Astrocyte (in vitro differentiated cells and primary cell): ENCODE data around the gene CNTN6. TPM values are rescaled to one million over a fixed set of nuclear protein-coding genes. Genes with fewer than 3 reads are reported as not detected.

ENCODE experiments used
- DNase-seq: peaks from one replicate; pipeline ENCODE4 v3.0.0-alpha.2; 2010; ENCODE audit warnings: low read depth
- FAIRE-seq: peaks from 2 replicates; lab custom pipeline; 2011; peaks lifted over from hg19 to GRCh38; lab: Jason Lieb, UNC
- H2AFZ ChIP-seq: 2 replicates; pipeline ENCODE4 v1.6.0; 2012; ENCODE audit warnings: low read depth, low read length, inconsistent platforms
- H3K27ac ChIP-seq: 2 replicates; pipeline ENCODE4 v1.5.1; 2011; ENCODE audit warnings: low read depth, low read length, inconsistent platforms
- H3K27me3 ChIP-seq: 2 replicates; pipeline ENCODE4 v1.6.0; 2011; ENCODE audit warnings: low read length, inconsistent platforms; ENCODE audit not compliant: insufficient read depth
- H3K36me3 ChIP-seq: 2 replicates; pipeline ENCODE4 v1.5.1; 2011; ENCODE audit warnings: low read length, inconsistent platforms; ENCODE audit not compliant: insufficient read depth
- H3K4me1 ChIP-seq: 2 replicates; pipeline ENCODE4 v1.5.1; 2011; ENCODE audit warnings: low read length, inconsistent platforms; ENCODE audit not compliant: insufficient read depth
- H3K4me2 ChIP-seq: 2 replicates; pipeline ENCODE4 v1.6.0; 2012; ENCODE audit warnings: low read length, inconsistent platforms
- H3K4me3 ChIP-seq: 2 replicates; pipeline ENCODE4 v1.5.1; 2011; ENCODE audit warnings: low read depth, mild to moderate bottlenecking, low read length, inconsistent platforms; ENCODE audit not compliant: insufficient read depth
- H3K79me2 ChIP-seq: 2 replicates; pipeline ENCODE4 v1.6.0; 2012; ENCODE audit warnings: mild to moderate bottlenecking, low read length, inconsistent platforms; ENCODE audit not compliant: insufficient read depth
- H3K9ac ChIP-seq: 2 replicates; pipeline ENCODE4 v1.6.0; 2012; ENCODE audit warnings: mild to moderate bottlenecking, low read length, inconsistent platforms
- H3K9me3 ChIP-seq: 2 replicates; pipeline ENCODE4 v1.5.1; 2012; ENCODE audit warnings: low read depth, mild to moderate bottlenecking, low read length, inconsistent platforms; ENCODE audit not compliant: insufficient read depth
- H4K20me1 ChIP-seq: 2 replicates; pipeline ENCODE4 v1.6.0; 2012; ENCODE audit warnings: low read length, inconsistent platforms; ENCODE audit not compliant: insufficient read depth
- H3K27ac Mint-ChIP-seq: one replicate; pipeline ENCODE4 v1.8.0; 2021; ENCODE audit warnings: mild to moderate bottlenecking, mixed read lengths; ENCODE audit not compliant: unreplicated experiment
- H3K27me3 Mint-ChIP-seq: one replicate; pipeline ENCODE4 v1.8.0; 2021; ENCODE audit warnings: low read depth, mixed read lengths; ENCODE audit not compliant: unreplicated experiment
- H3K36me3 Mint-ChIP-seq: one replicate; pipeline ENCODE4 v1.8.0; 2021; ENCODE audit warnings: low read depth, mixed read lengths; ENCODE audit not compliant: unreplicated experiment
- H3K4me1 Mint-ChIP-seq: one replicate; pipeline ENCODE4 v1.8.0; 2021; ENCODE audit warnings: low read depth, mixed read lengths; ENCODE audit not compliant: unreplicated experiment
- H3K4me3 Mint-ChIP-seq: one replicate; pipeline ENCODE4 v1.8.0; 2021; ENCODE audit warnings: mild to moderate bottlenecking, moderate library complexity, mixed read lengths; ENCODE audit not compliant: unreplicated experiment
- H3K9me3 Mint-ChIP-seq: one replicate; pipeline ENCODE4 v1.8.0; 2021; ENCODE audit warnings: mild to moderate bottlenecking, mixed read lengths; ENCODE audit not compliant: unreplicated experiment
- EZH2 ChIP-seq: IDR thresholded peaks from 2 replicates; pipeline ENCODE4 v1.6.1; 2012; ENCODE audit warnings: mild to moderate bottlenecking, low read length, inconsistent platforms; ENCODE audit not compliant: insufficient read depth
- total RNA-seq: library from RNA; stranded (reverse); gene quantifications from 2 replicates; pipeline ENCODE4 v1.2.1, GENCODE V29; 2021
- TF ChIP-seq, protein P1 (sequence below): IDR thresholded peaks from 2 replicates; pipeline ENCODE4 v1.5.1; 2011; ENCODE audit warnings: low read depth, mild to moderate bottlenecking, inconsistent platforms, low read length, moderate library complexity; ENCODE audit not compliant: insufficient read depth

CNTN6 gene
- total RNA-seq, 1 donor from 2014 or later: not detected

DNA sequence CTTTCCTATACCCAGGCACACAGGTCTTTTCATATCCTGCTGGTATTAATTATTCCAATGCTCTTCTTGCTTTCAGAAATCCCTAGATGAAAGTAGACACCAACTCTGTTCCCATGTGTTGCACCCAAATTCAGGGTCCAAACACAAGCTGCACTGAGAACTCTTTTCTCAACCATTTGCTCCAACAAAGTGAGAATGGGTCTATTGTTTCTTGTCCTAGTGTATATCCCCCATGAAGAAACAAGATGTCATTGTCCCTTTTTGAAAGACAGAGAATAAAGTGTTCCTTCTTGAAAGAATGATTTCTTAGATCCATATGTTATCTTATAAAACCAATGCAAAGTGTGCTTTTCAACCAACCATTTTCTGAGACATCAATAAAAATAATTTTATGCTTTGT lies 353.7 kb downstream of the CNTN6 start:
- DNase-seq: no peak
- H3K4me1 ChIP-seq: no peaks in the 10 kb centered on the region
- no peak overlapping the region for H2AFZ ChIP-seq
- no peak overlapping the region for H3K27ac ChIP-seq
- Mint-ChIP-seq H3K36me3 (no peaks in the 10 kb centered on the region), H3K4me1 (no peaks in the 10 kb centered on the region), H3K4me3 (no peak overlapping the region), H3K9me3 (peaks cover 4% of the 10 kb centered on the region), H3K27ac (no peak overlapping the region), H3K27me3 (no peaks in the 10 kb centered on the region)
- no peak for FAIRE-seq
- no peaks in the 10 kb centered on the region for H3K27me3 ChIP-seq
- H3K4me3 ChIP-seq: no peak overlapping the region
- no peak overlapping the region for H3K4me2 ChIP-seq
- H4K20me1 ChIP-seq: no peaks in the 10 kb centered on the region
- H3K36me3 ChIP-seq: no peaks in the 10 kb centered on the region
- no peaks in the 10 kb centered on the region for H3K9me3 ChIP-seq
- H3K79me2 ChIP-seq: no peaks in the 10 kb centered on the region
- no peak overlapping the region for H3K9ac ChIP-seq
- TF ChIP-seq EZH2: no peak
- TF ChIP-seq, protein P1, sequence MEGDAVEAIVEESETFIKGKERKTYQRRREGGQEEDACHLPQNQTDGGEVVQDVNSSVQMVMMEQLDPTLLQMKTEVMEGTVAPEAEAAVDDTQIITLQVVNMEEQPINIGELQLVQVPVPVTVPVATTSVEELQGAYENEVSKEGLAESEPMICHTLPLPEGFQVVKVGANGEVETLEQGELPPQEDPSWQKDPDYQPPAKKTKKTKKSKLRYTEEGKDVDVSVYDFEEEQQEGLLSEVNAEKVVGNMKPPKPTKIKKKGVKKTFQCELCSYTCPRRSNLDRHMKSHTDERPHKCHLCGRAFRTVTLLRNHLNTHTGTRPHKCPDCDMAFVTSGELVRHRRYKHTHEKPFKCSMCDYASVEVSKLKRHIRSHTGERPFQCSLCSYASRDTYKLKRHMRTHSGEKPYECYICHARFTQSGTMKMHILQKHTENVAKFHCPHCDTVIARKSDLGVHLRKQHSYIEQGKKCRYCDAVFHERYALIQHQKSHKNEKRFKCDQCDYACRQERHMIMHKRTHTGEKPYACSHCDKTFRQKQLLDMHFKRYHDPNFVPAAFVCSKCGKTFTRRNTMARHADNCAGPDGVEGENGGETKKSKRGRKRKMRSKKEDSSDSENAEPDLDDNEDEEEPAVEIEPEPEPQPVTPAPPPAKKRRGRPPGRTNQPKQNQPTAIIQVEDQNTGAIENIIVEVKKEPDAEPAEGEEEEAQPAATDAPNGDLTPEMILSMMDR: no peak

DNA sequence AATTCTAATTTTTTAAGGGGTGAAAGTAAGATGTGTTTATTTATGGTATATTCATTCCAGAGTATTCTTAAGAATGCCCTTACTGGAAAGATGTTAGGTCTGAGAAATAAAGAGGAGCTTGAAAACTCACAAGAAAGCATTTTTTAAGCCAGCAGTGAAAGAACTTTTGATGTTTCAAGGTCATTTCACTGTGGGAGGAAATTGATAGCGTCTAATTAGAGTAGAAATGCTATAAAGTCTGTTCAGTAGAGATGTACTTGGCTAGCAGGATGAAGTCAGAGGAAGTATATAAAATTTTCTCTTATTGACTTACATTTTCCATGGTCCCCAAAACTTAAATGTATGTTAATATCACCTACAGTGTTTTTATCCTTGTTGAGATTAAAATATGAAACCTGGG lies 354.6 kb downstream of the CNTN6 start:
- H3K9me3 ChIP-seq: no peaks in the 10 kb centered on the region
- no peak for DNase-seq
- H4K20me1 ChIP-seq: no peaks in the 10 kb centered on the region
- H3K9ac ChIP-seq: no peak overlapping the region
- H3K4me3 ChIP-seq: no peak overlapping the region
- TF ChIP-seq, protein P1: no peak
- no peak for TF ChIP-seq EZH2
- no peak overlapping the region for H3K4me3 Mint-ChIP-seq
- no peaks in the 10 kb centered on the region for H3K27me3 ChIP-seq
- H3K79me2 ChIP-seq: no peaks in the 10 kb centered on the region
- H3K4me2 ChIP-seq: no peak overlapping the region
- H3K36me3 ChIP-seq: no peaks in the 10 kb centered on the region
- H3K4me1 ChIP-seq: no peaks in the 10 kb centered on the region
- no peak for FAIRE-seq
- no peaks in the 10 kb centered on the region for H3K4me1 Mint-ChIP-seq
- H3K9me3 Mint-ChIP-seq: peaks cover 4% of the 10 kb centered on the region
- H2AFZ ChIP-seq: no peak overlapping the region
- no peaks in the 10 kb centered on the region for H3K27me3 Mint-ChIP-seq
- no peak overlapping the region for H3K27ac ChIP-seq
- H3K36me3 Mint-ChIP-seq: no peaks in the 10 kb centered on the region
- H3K27ac Mint-ChIP-seq: no peak overlapping the region

DNA sequence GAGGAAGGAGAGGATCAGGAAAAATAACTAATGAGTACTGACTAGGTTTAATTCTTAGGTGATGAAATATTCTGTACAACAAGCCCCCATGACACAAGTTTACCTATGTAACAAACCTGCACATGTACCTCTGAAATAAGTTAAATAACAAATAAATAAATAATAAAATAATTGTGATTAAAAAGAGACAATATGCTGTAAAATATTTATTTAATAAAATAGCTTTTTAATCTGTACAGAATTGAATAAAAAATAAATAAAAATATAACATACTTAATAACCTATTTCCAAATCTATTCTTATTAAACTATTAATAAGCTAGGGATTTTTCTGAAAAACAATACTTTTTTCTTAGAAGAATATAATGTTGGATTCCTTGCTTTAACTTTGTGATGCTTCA lies 355.6 kb downstream of the CNTN6 start:
- Histone ChIP-seq H3K4me1 (no peaks in the 10 kb centered on the region), H3K27ac (no peak overlapping the region), H3K9me3 (no peaks in the 10 kb centered on the region), H2AFZ (no peak overlapping the region), H3K4me2 (no peak overlapping the region), H3K79me2 (no peaks in the 10 kb centered on the region), H3K36me3 (no peaks in the 10 kb centered on the region), H3K9ac (no peak overlapping the region), H4K20me1 (no peaks in the 10 kb centered on the region), H3K27me3 (no peaks in the 10 kb centered on the region), H3K4me3 (no peak overlapping the region)
- Mint-ChIP-seq H3K27ac (no peak overlapping the region), H3K36me3 (no peaks in the 10 kb centered on the region), H3K9me3 (peaks cover 4% of the 10 kb centered on the region), H3K4me3 (no peak overlapping the region), H3K4me1 (no peaks in the 10 kb centered on the region), H3K27me3 (no peaks in the 10 kb centered on the region)
- DNase-seq (no peak), FAIRE-seq (no peak)
- TF ChIP-seq, protein P1: no peak
- no peak for TF ChIP-seq EZH2
